GM19193 (cell line): ENCODE data around the gene VPS8.
A peak's percentile ranks its signal among the peaks of the same experiment; 100 is the strongest.

Experiments
- POLR2A ChIP-seq: IDR thresholded peaks from 4 replicates; pipeline ENCODE4 v1.6.1; 2011; ENCODE audit not compliant: insufficient read depth, insufficient read length; ENCODE audit errors: extremely low read depth

The VPS8 gene

GRCh38 chr3:184811999-184812661 lies at the start of gene VPS8:
Gene VPS8 (plus strand): TSS chr3:184812166. CDS start chr3:184824633, 12,467 bp downstream.
- peak; percentile 84 for TF ChIP-seq POLR2A

GRCh38 chr3:184764191-184764590 lies 47.8 kb upstream of the VPS8 start:
- no peak for TF ChIP-seq POLR2A

- TF ChIP-seq POLR2A = no peak
These were observed 46.8 kb upstream of the VPS8 start for GRCh38 chr3:184765047-184765729.

GRCh38 chr3:184765730-184766074 lies 46.3 kb upstream of the VPS8 start:
- TF ChIP-seq POLR2A = no peak

GRCh38 chr3:184766555-184767261 lies 45.3 kb upstream of the VPS8 start:
- no peak for TF ChIP-seq POLR2A

- no peak for TF ChIP-seq POLR2A
These were observed 44.6 kb upstream of the VPS8 start for GRCh38 chr3:184767377-184767776.

GRCh38 chr3:184769382-184770170 lies 42.4 kb upstream of the VPS8 start:
- no peak for TF ChIP-seq POLR2A

- no peak for TF ChIP-seq POLR2A
These were observed 41.4 kb upstream of the VPS8 start for GRCh38 chr3:184770541-184770940.

GRCh38 chr3:184771301-184772127 lies 40.5 kb upstream of the VPS8 start:
- no peak for TF ChIP-seq POLR2A

- no peak for TF ChIP-seq POLR2A
These were observed 39.2 kb upstream of the VPS8 start for GRCh38 chr3:184772667-184773272.

- no peak for TF ChIP-seq POLR2A
These were observed 38.4 kb upstream of the VPS8 start for GRCh38 chr3:184773283-184774186.

- TF ChIP-seq POLR2A = no peak
These were observed 35.0 kb upstream of the VPS8 start for GRCh38 chr3:184776916-184777315.

GRCh38 chr3:184777566-184778356 lies 34.2 kb upstream of the VPS8 start:
- TF ChIP-seq POLR2A = no peak
